MCF 10A (cell line): ENCODE measurements around the gene NHLRC1. TPM values are rescaled to one million over a fixed set of nuclear protein-coding genes. Genes with fewer than 3 reads are reported as not detected.
"Not testable (repeated sequence)": the region's sequence is repeated elsewhere in the genome, so short reads cannot be mapped to it uniquely, and the experiment has no call there.

Source experiments
- BruUV-seq: library from RNA; stranded (reverse); fragments of 400-500 nt; replicated peaks from 2 replicates; lab custom pipeline; 2021; lab: Mats Ljungman, UMichigan
- CTCF ChIA-PET: fragments of 300-600 bp; sonication (Branson Sonifier 250); formaldehyde crosslinking; extraction: SDS; loops from one replicate; lab custom pipeline; 2021; ENCODE audit warnings: antibody characterized with exemption, inconsistent platforms; lab: Yijun Ruan, JAX
- POLR2A ChIA-PET: fragments of 300-600, 350-650 bp; sonication (Branson Sonifier 250); formaldehyde crosslinking; extraction: SDS; loops from one replicate; lab custom pipeline; 2020; ENCODE audit warnings: antibody characterized with exemption, inconsistent platforms; lab: Yijun Ruan, JAX
- DNase-seq: peaks from one replicate; pipeline ENCODE4 v3.0.0-alpha.2; 2018; ENCODE audit not compliant: unreplicated experiment
- H3K27ac Mint-ChIP-seq: one replicate; pipeline ENCODE4 v1.8.0; 2022; ENCODE audit warnings: mild to moderate bottlenecking, low read depth, mixed read lengths; ENCODE audit not compliant: unreplicated experiment
- H3K27me3 Mint-ChIP-seq: one replicate; pipeline ENCODE4 v1.8.0; 2022; ENCODE audit warnings: mixed read lengths; ENCODE audit not compliant: insufficient read depth, unreplicated experiment
- H3K36me3 Mint-ChIP-seq: one replicate; pipeline ENCODE4 v1.8.0; 2022; ENCODE audit warnings: mild to moderate bottlenecking, moderate library complexity, mixed read lengths; ENCODE audit not compliant: insufficient read depth, unreplicated experiment
- H3K4me1 Mint-ChIP-seq: one replicate; pipeline ENCODE4 v1.8.0; 2022; ENCODE audit warnings: mixed read lengths; ENCODE audit not compliant: insufficient read depth, unreplicated experiment
- H3K4me3 Mint-ChIP-seq: one replicate; pipeline ENCODE4 v1.8.0; 2022; ENCODE audit warnings: mild to moderate bottlenecking, moderate library complexity, mixed read lengths; ENCODE audit not compliant: unreplicated experiment
- H3K9me3 Mint-ChIP-seq: one replicate; pipeline ENCODE4 v1.8.0; 2022; ENCODE audit warnings: mixed read lengths; ENCODE audit not compliant: unreplicated experiment
- CTCF ChIP-seq: fragments of 200-600 bp; IDR thresholded peaks from one replicate; pipeline ENCODE4 v1.8.0; 2022; ENCODE audit warnings: antibody characterized with exemption, mild to moderate bottlenecking; ENCODE audit not compliant: unreplicated experiment
- intact Hi-C: fragments of 100-400 bp; cut with micrococcal nuclease; formaldehyde crosslinking; loops from 2 replicates; pipeline ENCODE4 v1.14.1; 2022
- total RNA-seq: library from RNA; stranded (reverse); gene quantifications from 2 replicates; pipeline ENCODE4 v1.2.3, GENCODE V29; 2022

The NHLRC1 gene
- total RNA-seq, 1 experiment from 2014 or later: not detected

- Mint-ChIP-seq H3K27ac (peak within 1 kb of the TSS; percentile 97), H3K4me1 (peaks cover 15% of the 10 kb centered on the region), H3K9me3 (no peaks in the 10 kb centered on the region), H3K36me3 (peaks cover 24% of the 10 kb centered on the region), H3K4me3 (peak within 1 kb of the TSS; percentile 94), H3K27me3 (no peaks in the 10 kb centered on the region)
- intact Hi-C loops: loop anchor here (1.0 to 10.0 kb wide), 5 partner anchors 110 to 320 kb away; partner anchors contain the start of genes DEK and KIF13A
- ChIA-PET CTCF (interaction anchor here (0.6 kb wide), 1 partner anchor 170 kb away, joined by 3 read pairs; no protein-coding TSS in a partner anchor), POLR2A (interaction anchor here (0.5 to 4.8 kb wide), 27 partner anchors 9 to 555 kb away, joined by 3 to 73 read pairs (median 5); partner anchors contain the start of genes DEK, FAM8A1, KIF13A and NUP153)
- TSS peak; percentile 75 for BruUV-seq
- DNase-seq: no peak
- no peak for TF ChIP-seq CTCF
These were observed 32.2 kb upstream of the NHLRC1 start, which contains the start of gene TPMT for GRCh38 chr6:18154507-18155149. TPMT (minus strand) TSS chr6:18155077; CDS start chr6:18149127, 5,950 bp downstream.

GRCh38 chr6:18153311-18153703 is 30.8 kb upstream of the NHLRC1 start:
- no peaks in the 10 kb centered on the region for H3K27me3 Mint-ChIP-seq
- CTCF ChIA-PET: no interaction called here
- TF ChIP-seq CTCF: no peak
- peaks cover 23% of the 10 kb centered on the region for H3K4me1 Mint-ChIP-seq
- intact Hi-C loops: loop anchor here (10.0 kb wide), 1 partner anchor 319 kb away; no protein-coding TSS in a partner anchor
- peak overlapping the region; percentile 94 for H3K4me3 Mint-ChIP-seq
- POLR2A ChIA-PET: interaction anchor here (0.7 to 4.8 kb wide), 9 partner anchors 15 to 291 kb away, joined by 3 to 73 read pairs (median 4); partner anchors contain the start of gene KIF13A
- H3K36me3 Mint-ChIP-seq: peaks cover 30% of the 10 kb centered on the region
- H3K9me3 Mint-ChIP-seq: no peaks in the 10 kb centered on the region
- no peak for DNase-seq
- no TSS peak for BruUV-seq
- H3K27ac Mint-ChIP-seq: no peak overlapping the region

- H3K27me3 Mint-ChIP-seq: no peaks in the 10 kb centered on the region
- no peak for DNase-seq
- H3K9me3 Mint-ChIP-seq: no peaks in the 10 kb centered on the region
- H3K4me3 Mint-ChIP-seq: no peak overlapping the region
- ChIA-PET CTCF (interaction anchor here (0.7 kb wide), 1 partner anchor 352 kb away, joined by 3 read pairs; no protein-coding TSS in a partner anchor), POLR2A (no interaction called here)
- intact Hi-C loops: loop anchor here (10.0 kb wide), 1 partner anchor 317 kb away; no protein-coding TSS in a partner anchor
- H3K27ac Mint-ChIP-seq: no peak overlapping the region
- BruUV-seq: no TSS peak
- peaks cover 26% of the 10 kb centered on the region for H3K4me1 Mint-ChIP-seq
- H3K36me3 Mint-ChIP-seq: peaks cover 26% of the 10 kb centered on the region
- no peak for TF ChIP-seq CTCF
These were observed 29.3 kb upstream of the NHLRC1 start for GRCh38 chr6:18151801-18152200.

- H3K4me3 Mint-ChIP-seq, H3K27ac Mint-ChIP-seq, POLR2A ChIA-PET, DNase-seq, CTCF ChIA-PET, BruUV-seq, H3K27me3 Mint-ChIP-seq, H3K9me3 Mint-ChIP-seq: not testable (repeated sequence)
- intact Hi-C loops: loop anchor here (10.0 kb wide), 1 partner anchor 317 kb away; no protein-coding TSS in a partner anchor
- Mint-ChIP-seq H3K36me3 (peaks cover 26% of the 10 kb centered on the region), H3K4me1 (peaks cover 26% of the 10 kb centered on the region)
These were observed 28.9 kb upstream of the NHLRC1 start for GRCh38 chr6:18151391-18151790.
